Suppressor macrophage treated with lipopolysaccharide for 1 hour (primary cell): ENCODE data around the gene MPZL3.

Source experiments
- DNase-seq, 3 donors: peaks; one replicate each; pipeline ENCODE4 v3.0.0-alpha.2; 2020 to 2022

The MPZL3 gene

GRCh38 chr11:118229274-118229847 lies 22.8 kb downstream of the MPZL3 start:
- DNase-seq: peak in 2 of 3 donors; percentile 62 to 68

GRCh38 chr11:118227865-118228785 lies 24.0 kb downstream of the MPZL3 start:
- peak; percentile 55 to 87 (median 85) for DNase-seq

GRCh38 chr11:118226781-118227180 lies 25.4 kb downstream of the MPZL3 start:
- DNase-seq: no peak

GRCh38 chr11:118226296-118226695 lies 25.9 kb downstream of the MPZL3 start:
- peak; percentile 76 to 81 (median 77) for DNase-seq

- DNase-seq: peak; percentile 48 to 63 (median 48)
Observed at GRCh38 chr11:118224511-118225188, 27.5 kb downstream of the MPZL3 start, which contains the start of gene JAML. Gene JAML (minus strand): TSS chr11:118225011. CDS start chr11:118214866, 10,145 bp downstream.

GRCh38 chr11:118223992-118224391 lies 28.2 kb downstream of the MPZL3 start:
- no peak for DNase-seq

- no peak for DNase-seq
Observed at GRCh38 chr11:118223570-118223969, 28.6 kb downstream of the MPZL3 start.

GRCh38 chr11:118222437-118222836 lies 29.7 kb downstream of the MPZL3 start:
- DNase-seq: no peak

GRCh38 chr11:118221419-118221818 lies 30.7 kb downstream of the MPZL3 start:
- DNase-seq: no peak

GRCh38 chr11:118219732-118220131 lies 32.4 kb downstream of the MPZL3 start:
- peak; percentile 63 to 68 (median 64) for DNase-seq

- DNase-seq: no peak
Observed at GRCh38 chr11:118219244-118219643, 32.9 kb downstream of the MPZL3 start.

- peak in 2 of 3 donors; percentile 47 to 60 for DNase-seq
Observed at GRCh38 chr11:118217575-118217974, 34.6 kb downstream of the MPZL3 start.

GRCh38 chr11:118216621-118217481 lies 35.3 kb downstream of the MPZL3 start:
- DNase-seq: peak; percentile 71 to 82 (median 79)

GRCh38 chr11:118215765-118216164 lies 36.4 kb downstream of the MPZL3 start:
- no peak for DNase-seq

GRCh38 chr11:118215262-118215661 lies 36.9 kb downstream of the MPZL3 start:
- DNase-seq: no peak

GRCh38 chr11:118214210-118214914 lies 37.8 kb downstream of the MPZL3 start:
- DNase-seq: peak; percentile 90 to 93 (median 92)

- DNase-seq: no peak
Observed at GRCh38 chr11:118213781-118214180, 38.4 kb downstream of the MPZL3 start.

- no peak for DNase-seq
Observed at GRCh38 chr11:118213201-118213600, 39.0 kb downstream of the MPZL3 start.

GRCh38 chr11:118212781-118213191 lies 39.4 kb downstream of the MPZL3 start:
- peak; percentile 56 to 59 (median 59) for DNase-seq

- no peak for DNase-seq
Observed at GRCh38 chr11:118212131-118212725, 39.9 kb downstream of the MPZL3 start.

GRCh38 chr11:118211006-118211405 lies 41.2 kb downstream of the MPZL3 start:
- no peak for DNase-seq
